Right lobe of liver (tissue), 4 donors: Measurements from ENCODE around the gene ASB7.

Experiments used
- CTCF ChIP-seq, 4 donors: fragments of 200-600 bp in 3 of 4; fragments of 450-650 bp in 1 of 4; IDR thresholded peaks; one replicate each; pipeline versions ENCODE4 v1.5.1 to v1.8.0; 2016 to 2022; ENCODE audit warnings: antibody characterized with exemption in 4 of 4, mild to moderate bottlenecking in 2 of 4
- POLR2A ChIP-seq: fragments of 450-650 bp; IDR thresholded peaks from one replicate; pipeline ENCODE4 v1.6.1; 2017; ENCODE audit warnings: antibody characterized with exemption, mild to moderate bottlenecking
- donor health status: DM: no; HTN: no; CAD: no.
- donor health status: DM: no; HTN: no; CAD: no.
- donor health status: DM: no; HTN: yes; CAD: no.

GRCh38 chr15:100595964-100596363 lies 6.4 kb upstream of the ASB7 start:
- TF ChIP-seq CTCF (IDR thresholded peaks at IDR 0.05) (no peak), POLR2A (no peak)
